GM12878 (cell line): ENCODE results near the gene AMH. TPM values are rescaled to one million over a fixed set of nuclear protein-coding genes. Genes with fewer than 3 reads are reported as not detected.

ENCODE experiments used
- ATAC-seq: fragments of 200-7000 bp; cut with Tn5 transposase; 3 replicates; pipeline ENCODE4 v1.9.1; 2020; ENCODE audit warnings: mild to moderate bottlenecking, moderate library complexity
- BruUV-seq: library from RNA; stranded (reverse); fragments of 400-500 nt; replicated peaks from 2 replicates; lab custom pipeline; 2021; lab: Mats Ljungman, UMichigan
- CTCF ChIA-PET: fragments of 300-600 bp; sonication (Branson Sonifier 250); formaldehyde crosslinking; extraction: SDS; loops from one replicate; lab custom pipeline; 2021; ENCODE audit warnings: inconsistent platforms; lab: Yijun Ruan, JAX
- POLR2A ChIA-PET: fragments of 350-600 bp; formaldehyde crosslinking; extraction: SDS; loops from one replicate; lab custom pipeline; 2021; ENCODE audit warnings: inconsistent platforms; lab: Charles Lee
- RAD21 ChIA-PET: fragments of 300-600 bp; sonication (Branson Sonifier 250); formaldehyde crosslinking; loops from one replicate; lab custom pipeline; 2023; ENCODE audit warnings: antibody characterized with exemption; ENCODE audit not compliant: unreplicated experiment; lab: Charles Lee
- SMC1A ChIA-PET: fragments of 300-600 bp; sonication (Branson Sonifier 250); formaldehyde crosslinking; loops from one replicate; lab custom pipeline; 2023; ENCODE audit not compliant: unreplicated experiment, uncharacterized antibody; lab: Charles Lee
- DNase-seq: peaks from one replicate; pipeline ENCODE4 v3.0.0-alpha.2; 2011; ENCODE audit warnings: low read depth, low spot score
- FAIRE-seq: peaks from 3 replicates; lab custom pipeline; 2011; peaks lifted over from hg19 to GRCh38; lab: Jason Lieb, UNC
- H2AFZ ChIP-seq: 2 replicates; pipeline ENCODE4 v1.6.0; 2011; ENCODE audit warnings: low read depth, low read length, control low read depth; ENCODE audit not compliant: control insufficient read depth
- H3K27ac ChIP-seq: 2 replicates; pipeline ENCODE4 v1.5.1; 2011; ENCODE audit warnings: control low read depth; ENCODE audit not compliant: control insufficient read depth, insufficient read depth
- H3K27me3 ChIP-seq, 2 experiments: replicated peaks in 1 of 2; 2 replicates each; pipeline versions ENCODE4 v1.6.0 to v1.6.1; 2011; ENCODE audit warnings: low read length in 1 of 2; ENCODE audit not compliant: control insufficient read depth in 2 of 2, insufficient read depth in 2 of 2
- H3K36me3 ChIP-seq, 2 experiments: 2 replicates each; pipeline ENCODE4 v1.5.1; 2011; ENCODE audit warnings: low read length in 1 of 2; ENCODE audit not compliant: control insufficient read depth in 2 of 2, insufficient read depth in 2 of 2
- H3K4me1 ChIP-seq: 2 replicates; pipeline ENCODE4 v1.6.1; 2011; ENCODE audit warnings: mild to moderate bottlenecking, low read length, moderate library complexity, mixed read lengths; ENCODE audit not compliant: control insufficient read depth, insufficient read depth
- H3K4me2 ChIP-seq: 2 replicates; pipeline ENCODE4 v1.6.0; 2011; ENCODE audit warnings: control low read depth; ENCODE audit not compliant: control insufficient read depth, insufficient read depth
- H3K4me3 ChIP-seq: fragments of 200-600 bp; sonication (generic); 2 replicates; pipeline ENCODE4 v1.5.1; 2016
- H3K79me2 ChIP-seq: 2 replicates; pipeline ENCODE4 v1.6.0; 2011; ENCODE audit warnings: low read length; ENCODE audit not compliant: control insufficient read depth, insufficient read depth
- H3K9ac ChIP-seq: 2 replicates; pipeline ENCODE4 v1.8.0; 2011; ENCODE audit warnings: low read length, control low read depth, mixed read lengths; ENCODE audit not compliant: control insufficient read depth, insufficient read depth
- H3K9me3 ChIP-seq: replicated peaks from 3 replicates; pipeline ENCODE4 v1.5.1; 2011; ENCODE audit warnings: mild to moderate bottlenecking, low read length; ENCODE audit not compliant: control insufficient read depth, insufficient read depth
- H4K20me1 ChIP-seq: 2 replicates; pipeline ENCODE4 v1.6.0; 2011; ENCODE audit not compliant: control insufficient read depth, insufficient read depth
- BHLHE40 ChIP-seq, 2 experiments: fragments of 450-650 bp in 1 of 2; IDR thresholded peaks; 2 replicates each; pipeline ENCODE4 v1.6.1; 2011 to 2017; ENCODE audit warnings: low read depth in 2 of 2, borderline replicate concordance in 1 of 2, improper control_type of control experiment in 1 of 2, low read length in 1 of 2, mild to moderate bottlenecking in 1 of 2
- DPF2 ChIP-seq: fragments of 450-650 bp; IDR thresholded peaks from 2 replicates; pipeline ENCODE4 v1.6.1; 2017; ENCODE audit warnings: mild to moderate bottlenecking
- HSF1 ChIP-seq: fragments of 150-350 bp; IDR thresholded peaks from 2 replicates; pipeline ENCODE4 v1.6.1; 2014; ENCODE audit warnings: mild to moderate bottlenecking, low read depth, low read length
- SPI1 ChIP-seq: IDR thresholded peaks from 2 replicates; pipeline ENCODE4 v1.6.1; 2011; ENCODE audit warnings: low read depth, mild to moderate bottlenecking, low read length, moderate library complexity, borderline replicate concordance; ENCODE audit not compliant: insufficient read depth
- WGBS: methylation state at CpG from one replicate; pipeline ENCODE4 v1.1.6; 2016; ENCODE audit warnings: low lambda C conversion rate; ENCODE audit not compliant: insufficient replicate concordance, insufficient coverage; ENCODE audit errors: missing lambda C conversion rate; 5-methylcytosine and 5-hydroxymethylcytosine counted together
- in situ Hi-C: fragments of 300-500 bp; cut with MboI; formaldehyde crosslinking; loops from 9 replicates; pipeline ENCODE4 v1.14.3; 2018; ENCODE audit warnings: mixed read lengths
- intact Hi-C: fragments of 100-400 bp; cut with micrococcal nuclease; formaldehyde crosslinking; loops from one replicate; pipeline ENCODE4 v1.14.2; 2022; ENCODE audit not compliant: unreplicated experiment
- polyA plus RNA-seq, 11 experiments: library from polyadenylated mRNA; depleted of rRNA in 4 of 11; unstranded in 6 of 11; stranded (reverse) in 5 of 11; fragments of >200 nt; fragmentation: Nextera tagmentation in 4 of 11; fragmentation: Illumina TruSeq in 1 of 11; extraction: Ambion mirVana in 4 of 11; extraction: Trizol in 1 of 11; gene quantifications; 1 replicate in 1 of 11; 2 replicates in 10 of 11; pipeline versions ENCODE4 v1.2.1 to v1.2.3, GENCODE V29; 2011 to 2016; ENCODE audit warnings: inconsistent platforms in 2 of 11, missing spikeins in 2 of 11, low read depth in 1 of 11
- total RNA-seq, 4 experiments: library from RNA; depleted of rRNA in 3 of 4; stranded (reverse); fragments of >200 nt in 3 of 4; fragmentation: Illumina TruSeq in 1 of 4; extraction: Trizol in 1 of 4; gene quantifications; 2 replicates each; pipeline versions ENCODE4 v1.2.1 to v1.2.3, GENCODE V29; 2013 to 2021
- TF ChIP-seq, protein P1 (sequence below), 3 experiments: IDR thresholded peaks in 2 of 3; conservative IDR thresholded peaks in 1 of 3; 2 replicates each; pipeline ENCODE4 v1.5.1; 2011; ENCODE audit warnings: low read depth in 3 of 3, low read length in 3 of 3, mild to moderate bottlenecking in 3 of 3, control low read depth in 2 of 3, moderate library complexity in 2 of 3, inconsistent platforms in 1 of 3, mixed read lengths in 1 of 3; ENCODE audit not compliant: control insufficient read depth in 2 of 3, insufficient read depth in 1 of 3; ENCODE audit errors: extremely low read depth in 1 of 3

Gene AMH
- total and polyA plus RNA-seq, 10 of the 15 experiments (the other 5 are each of a cell fraction or from before 2014, with no cell fraction given): 0.17 to 3.5 (median 0.81) TPM; not detected in 4

DNA sequence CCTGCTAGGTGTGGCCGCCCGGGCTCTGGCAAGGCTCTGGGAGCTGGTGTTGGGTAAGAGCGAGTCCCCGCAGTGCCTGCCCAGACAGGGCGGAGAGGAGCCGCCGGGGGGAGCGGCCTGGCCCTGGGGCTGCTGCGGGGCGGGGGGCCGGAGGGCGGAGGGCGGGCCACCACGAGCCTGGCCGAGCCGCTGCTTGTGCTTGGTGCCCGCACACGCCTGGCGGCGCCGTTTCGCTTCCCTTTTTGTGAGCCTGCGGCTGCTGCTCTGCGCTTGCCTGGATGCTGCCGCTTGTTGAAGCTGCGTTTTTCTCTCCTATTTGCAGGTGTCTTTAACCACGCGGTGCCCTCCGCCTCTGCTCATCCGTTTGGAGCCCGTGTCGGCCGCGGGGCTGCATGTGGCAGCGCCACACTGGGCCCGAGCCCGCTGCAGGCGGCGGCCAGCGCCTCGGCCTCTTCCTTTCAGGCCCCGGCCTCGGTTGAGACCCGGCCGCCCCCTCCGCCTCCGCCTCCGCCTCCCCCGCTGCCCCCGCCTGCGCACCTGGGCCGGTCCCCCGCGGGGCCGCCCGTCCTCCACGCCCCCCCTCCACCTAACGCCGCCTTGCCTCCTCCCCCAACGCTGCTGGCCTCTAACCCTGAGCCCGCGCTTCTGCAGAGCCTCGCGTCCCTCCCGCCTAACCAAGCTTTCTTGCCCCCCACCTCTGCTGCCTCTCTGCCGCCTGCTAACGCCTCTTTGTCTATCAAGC lies 21.5 kb upstream of the AMH start:
- Histone ChIP-seq H3K27me3 (no peaks in the 10 kb centered on the region), H3K4me1 (no peaks in the 10 kb centered on the region; the same call in 1 of the 2 replicates), H2AFZ (no peak overlapping the region), H3K36me3 (peaks cover 0 to 41% of the 10 kb centered on the region in 2 experiments; a peak in 3 of 4 replicates), H4K20me1 (no peaks in the 10 kb centered on the region), H3K79me2 (no peaks in the 10 kb centered on the region), H3K9me3 (no peaks in the 10 kb centered on the region), H3K4me3 (no peak overlapping the region)
- FAIRE-seq (no peak), DNase-seq (no peak), ATAC-seq (peak; percentile 75)
- ChIA-PET SMC1A (no interaction called here), CTCF (interaction anchor here (0.5 to 2.0 kb wide), 2 partner anchors 51 to 72 kb away, joined by 3 to 6 read pairs; no protein-coding TSS in a partner anchor), POLR2A (interaction anchor here (1.0 kb wide), 1 partner anchor 60 kb away, joined by 5 read pairs; no protein-coding TSS in a partner anchor)
- BruUV-seq: no TSS peak
- intact Hi-C loops: no loop called here
- in situ Hi-C loops: no loop called here
- TF ChIP-seq HSF1 (no peak), DPF2 (0 out of 2 replicates have a peak, but pooled peaks have one; percentile 34), BHLHE40 (IDR thresholded peaks at IDR 0.05; ENCODE audit: borderline replicate concordance in 1 of 2, low read depth in 2 of 2, low read length in 1 of 2) (peak; percentile 48 to 65; a peak in 2 of 4 replicates), SPI1 (peak; percentile 74; the same call in 1 of the 2 replicates)
- TF ChIP-seq, protein P1, sequence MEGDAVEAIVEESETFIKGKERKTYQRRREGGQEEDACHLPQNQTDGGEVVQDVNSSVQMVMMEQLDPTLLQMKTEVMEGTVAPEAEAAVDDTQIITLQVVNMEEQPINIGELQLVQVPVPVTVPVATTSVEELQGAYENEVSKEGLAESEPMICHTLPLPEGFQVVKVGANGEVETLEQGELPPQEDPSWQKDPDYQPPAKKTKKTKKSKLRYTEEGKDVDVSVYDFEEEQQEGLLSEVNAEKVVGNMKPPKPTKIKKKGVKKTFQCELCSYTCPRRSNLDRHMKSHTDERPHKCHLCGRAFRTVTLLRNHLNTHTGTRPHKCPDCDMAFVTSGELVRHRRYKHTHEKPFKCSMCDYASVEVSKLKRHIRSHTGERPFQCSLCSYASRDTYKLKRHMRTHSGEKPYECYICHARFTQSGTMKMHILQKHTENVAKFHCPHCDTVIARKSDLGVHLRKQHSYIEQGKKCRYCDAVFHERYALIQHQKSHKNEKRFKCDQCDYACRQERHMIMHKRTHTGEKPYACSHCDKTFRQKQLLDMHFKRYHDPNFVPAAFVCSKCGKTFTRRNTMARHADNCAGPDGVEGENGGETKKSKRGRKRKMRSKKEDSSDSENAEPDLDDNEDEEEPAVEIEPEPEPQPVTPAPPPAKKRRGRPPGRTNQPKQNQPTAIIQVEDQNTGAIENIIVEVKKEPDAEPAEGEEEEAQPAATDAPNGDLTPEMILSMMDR (IDR thresholded peaks at IDR 0.05 in 2 of 3, conservative IDR thresholded peaks at IDR 0.05 in 1 of 3; ENCODE audit: control insufficient read depth in 2 of 3, extremely low read depth in 1 of 3, insufficient read depth in 1 of 3, low read depth in 3 of 3, low read length in 3 of 3): peak in 2 of 3 experiments; percentile 31 to 34; a peak in 3 of 6 replicates
- TF ChIP-seq, all 136 proteins: peak for 4
- H3K4me2 ChIP-seq: no peak overlapping the region
- H3K9ac ChIP-seq: no peak overlapping the region
- no peak overlapping the region for H3K27ac ChIP-seq
- 6% methylated on average over 39 of the region's 67 CpGs for whole genome bisulfite sequencing
- RAD21 ChIA-PET: interaction anchor here (0.9 to 1.5 kb wide), 3 partner anchors 8 to 72 kb away, joined by 3 to 4 read pairs (median 3); partner anchors contain the start of gene PLEKHJ1
